SK-N-SH (cell line): ENCODE results near the gene COL4A2. TPM values are rescaled to one million over a fixed set of nuclear protein-coding genes. Genes with fewer than 3 reads are reported as not detected.

ENCODE experiments used
- CTCF ChIA-PET: fragments of 300-600, 350-600 bp; formaldehyde crosslinking; extraction: SDS; loops from one replicate; lab custom pipeline; 2021; lab: Yijun Ruan, JAX
- POLR2A ChIA-PET: fragments of 350-600 bp; sonication (Branson Sonifier 250); formaldehyde crosslinking; extraction: SDS; loops from one replicate; lab custom pipeline; 2020; ENCODE audit warnings: antibody characterized with exemption, inconsistent platforms; lab: Yijun Ruan, JAX
- DNase-seq: peaks from one replicate; pipeline ENCODE4 v3.0.0; 2012
- H2AFZ ChIP-seq: fragments of 200-600 bp; sonication (generic); 2 replicates; pipeline ENCODE4 v1.8.1; 2016; ENCODE audit warnings: antibody characterized with exemption, mild to moderate bottlenecking, low read depth
- H3F3A ChIP-seq: fragments of 200-600 bp; sonication (generic); replicated peaks from 2 replicates; pipeline ENCODE3; 2016; ENCODE audit warnings: antibody characterized with exemption, mild to moderate bottlenecking; ENCODE audit not compliant: insufficient read depth
- H3K27ac ChIP-seq, 2 experiments: fragments of 200-500 bp in 1 of 2; fragments of 200-600 bp in 1 of 2; sonication (Bioruptor generic) in 1 of 2; sonication (generic), shearing (Covaris generic) in 1 of 2; 2 replicates each; pipeline versions ENCODE4 v1.5.1 to v1.6.1; 2014 to 2016; ENCODE audit warnings: low read depth in 2 of 2, inconsistent platforms in 1 of 2, low read length in 1 of 2, mild to moderate bottlenecking in 1 of 2, mixed read lengths in 1 of 2
- H3K27me3 ChIP-seq: fragments of 200-600 bp; sonication (generic), shearing (Covaris generic); 2 replicates; pipeline ENCODE4 v1.6.1; 2016; ENCODE audit warnings: mixed run types; ENCODE audit not compliant: insufficient read depth
- H3K36me3 ChIP-seq, 2 experiments: fragments of 200-500 bp in 1 of 2; fragments of 200-600 bp in 1 of 2; sonication (Bioruptor generic) in 1 of 2; sonication (generic) in 1 of 2; replicated peaks in 1 of 2; 2 replicates each; pipeline versions ENCODE3 to v1.5.1; 2014 to 2016; ENCODE audit warnings: low read length in 1 of 2, mild to moderate bottlenecking in 1 of 2; ENCODE audit not compliant: insufficient read depth in 2 of 2, control insufficient read depth in 1 of 2
- H3K4me1 ChIP-seq, 2 experiments: fragments of 200-500 bp in 1 of 2; fragments of 200-600 bp in 1 of 2; sonication (Bioruptor generic) in 1 of 2; sonication (generic), shearing (Covaris generic) in 1 of 2; 2 replicates each; pipeline versions ENCODE4 v1.5.1 to v1.6.1; 2014 to 2016; ENCODE audit warnings: low read depth in 1 of 2, low read length in 1 of 2, mixed run types in 1 of 2; ENCODE audit not compliant: insufficient read depth in 2 of 2, control insufficient read depth in 1 of 2
- H3K4me2 ChIP-seq: fragments of 200-600 bp; sonication (generic), shearing (Covaris generic); 2 replicates; pipeline ENCODE4 v1.6.1; 2017; ENCODE audit warnings: mixed run types
- H3K4me3 ChIP-seq, 2 experiments: fragments of 200-500 bp in 1 of 2; fragments of 200-600 bp in 1 of 2; sonication (Bioruptor generic) in 1 of 2; sonication (generic), shearing (Covaris generic) in 1 of 2; 2 replicates each; pipeline versions ENCODE4 v1.5.1 to v1.8.1; 2014 to 2016; ENCODE audit warnings: low read depth in 2 of 2, inconsistent platforms in 1 of 2, low read length in 1 of 2, mild to moderate bottlenecking in 1 of 2, mixed read lengths in 1 of 2, moderate library complexity in 1 of 2
- H3K79me2 ChIP-seq: fragments of 200-600 bp; sonication (generic); 2 replicates; pipeline ENCODE4 v1.8.1; 2017; ENCODE audit warnings: mild to moderate bottlenecking; ENCODE audit not compliant: insufficient read depth
- H3K9ac ChIP-seq: fragments of 200-600 bp; sonication (generic); 2 replicates; pipeline ENCODE4 v1.6.1; 2017; ENCODE audit warnings: mixed run types
- H3K9me2 ChIP-seq: fragments of 200-600 bp; sonication (generic); 2 replicates; pipeline ENCODE4 v1.6.1; 2017; ENCODE audit warnings: mixed run types
- H3K9me3 ChIP-seq: fragments of 200-600 bp; sonication (generic); 2 replicates; pipeline ENCODE4 v1.6.1; 2017; ENCODE audit warnings: mixed run types, mild to moderate bottlenecking, moderate library complexity
- H4K20me1 ChIP-seq: fragments of 200-600 bp; sonication (generic); 2 replicates; pipeline ENCODE4 v1.6.1; 2017; ENCODE audit warnings: mild to moderate bottlenecking, mixed run types; ENCODE audit not compliant: insufficient read depth
- ELF1 ChIP-seq: IDR thresholded peaks from 2 replicates; pipeline ENCODE4 v1.4.0; 2012
- EZH2phosphoT487 ChIP-seq: fragments of 200-600 bp; sonication (generic); IDR thresholded peaks from 2 replicates; pipeline ENCODE4 v1.6.1; 2017; ENCODE audit warnings: low read depth, mixed run types, mild to moderate bottlenecking, antibody characterized with exemption, moderate library complexity, borderline replicate concordance
- FOSL2 ChIP-seq: IDR thresholded peaks from 2 replicates; pipeline ENCODE4 v1.4.0; 2012; ENCODE audit warnings: low read depth, mild to moderate bottlenecking, moderate library complexity, borderline replicate concordance
- JUND ChIP-seq: IDR thresholded peaks from 2 replicates; pipeline ENCODE4 v1.4.0; 2012
- MEF2A ChIP-seq: IDR thresholded peaks from 2 replicates; pipeline ENCODE4 v1.4.0; 2012; ENCODE audit warnings: low read depth, borderline replicate concordance
- MXI1 ChIP-seq: IDR thresholded peaks from 2 replicates; pipeline ENCODE4 v1.6.1; 2012; ENCODE audit warnings: mild to moderate bottlenecking, low read depth, low read length, improper control_type of control experiment
- NFIC ChIP-seq: IDR thresholded peaks from 2 replicates; pipeline ENCODE4 v1.4.0; 2012; ENCODE audit warnings: borderline replicate concordance
- NRF1 ChIP-seq: IDR thresholded peaks from 2 replicates; pipeline ENCODE4 v1.6.1; 2012; ENCODE audit warnings: low read depth, mild to moderate bottlenecking, low read length
- POLR2AphosphoS5 ChIP-seq: IDR thresholded peaks from 2 replicates; pipeline ENCODE4 v1.6.1; 2012; ENCODE audit warnings: low read depth, low read length
- RFX5 ChIP-seq: IDR thresholded peaks from 2 replicates; pipeline ENCODE4 v1.6.1; 2012; ENCODE audit warnings: mild to moderate bottlenecking, improper control_type of control experiment, low read length
- RXRA ChIP-seq: IDR thresholded peaks from 2 replicates; pipeline ENCODE4 v1.4.0; 2012; ENCODE audit warnings: low read depth, mild to moderate bottlenecking, borderline replicate concordance
- SIN3A ChIP-seq: IDR thresholded peaks from 2 replicates; pipeline ENCODE4 v1.6.1; 2012; ENCODE audit warnings: low read depth, mild to moderate bottlenecking, low read length, moderate library complexity, borderline replicate concordance
- TAF1 ChIP-seq: IDR thresholded peaks from 2 replicates; pipeline ENCODE4 v1.6.1; 2012; ENCODE audit warnings: low read depth, mild to moderate bottlenecking, low read length, moderate library complexity, borderline replicate concordance
- TCF12 ChIP-seq: IDR thresholded peaks from 2 replicates; pipeline ENCODE4 v1.4.0; 2012
- TEAD4 ChIP-seq: IDR thresholded peaks from 2 replicates; pipeline ENCODE4 v1.4.0; 2012; ENCODE audit warnings: mild to moderate bottlenecking, borderline replicate concordance; ENCODE audit not compliant: insufficient read depth
- WGBS: methylation state at CpG from one replicate; pipeline ENCODE4 v1.1.6; 2017; ENCODE audit warnings: low lambda C conversion rate; 5-methylcytosine and 5-hydroxymethylcytosine counted together
- polyA plus RNA-seq, 3 experiments: library from polyadenylated mRNA; depleted of rRNA; stranded (reverse); fragments of >200 nt; gene quantifications; 2 replicates each; pipeline ENCODE4 v1.2.3, GENCODE V29; 2012
- TF ChIP-seq, protein P1 (sequence below): IDR thresholded peaks from 2 replicates; pipeline ENCODE4 v1.6.1; 2012; ENCODE audit warnings: mild to moderate bottlenecking, low read depth, low read length, moderate library complexity
- TF ChIP-seq, protein P2 (sequence below): fragments of 200-600 bp; sonication (generic); IDR thresholded peaks from 2 replicates; pipeline ENCODE4 v1.6.1; 2017; ENCODE audit warnings: antibody characterized with exemption, mild to moderate bottlenecking, moderate library complexity
- TF ChIP-seq, protein P3 (sequence below): fragments of 150-350 bp; IDR thresholded peaks from 2 replicates; pipeline ENCODE4 v1.6.1; 2016; ENCODE audit warnings: mild to moderate bottlenecking, low read depth, low read length
- TF ChIP-seq, protein P4 (sequence below): IDR thresholded peaks from 2 replicates; pipeline ENCODE4; 2012
- TF ChIP-seq, protein P5 (sequence below): IDR thresholded peaks from 2 replicates; pipeline ENCODE4 v1.4.0; 2012; ENCODE audit warnings: low read depth, borderline replicate concordance
- TF ChIP-seq, protein P6 (sequence below): IDR thresholded peaks from 2 replicates; pipeline ENCODE4 v1.4.0; 2012; ENCODE audit warnings: low read depth, borderline replicate concordance

The COL4A2 gene
- polyA plus RNA-seq, 1 of the 3 experiments (the other 2 are of a cell fraction): 137 TPM

DNA sequence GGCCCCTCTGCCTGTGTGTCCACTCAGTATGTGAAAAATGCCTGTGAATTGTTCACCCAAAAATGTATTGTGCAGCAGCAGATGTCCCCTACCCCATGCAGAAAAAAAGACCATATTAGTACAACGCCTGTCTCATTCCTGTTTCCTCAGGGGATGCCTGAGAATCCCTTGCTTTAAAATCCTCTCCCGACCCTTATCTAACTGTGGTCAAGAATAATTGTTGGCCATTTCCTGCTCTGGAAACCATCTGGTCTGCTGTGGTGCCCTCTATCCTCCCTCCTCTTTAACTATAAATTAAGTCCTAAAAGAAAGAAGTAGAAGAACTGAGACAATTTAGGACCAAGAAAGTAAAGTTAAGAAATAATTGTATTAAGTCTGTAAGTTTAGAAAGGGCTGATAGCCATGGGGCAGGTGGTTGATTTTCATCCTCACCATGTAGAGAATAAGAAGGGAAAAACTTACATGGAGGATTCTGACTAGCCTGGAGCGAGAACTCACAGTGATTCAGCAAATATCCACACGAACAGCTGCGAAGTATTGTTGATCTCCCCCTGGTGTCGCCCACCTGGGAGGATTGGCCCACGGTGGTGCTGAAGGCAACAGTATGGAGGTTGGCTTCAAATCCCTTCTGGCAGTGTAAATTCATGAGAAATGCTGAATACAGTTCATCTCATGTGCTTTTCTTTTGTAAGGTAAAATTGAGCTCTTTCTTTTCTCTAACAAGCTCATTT is 85.6 kb downstream of the COL4A2 start:
- H2AFZ ChIP-seq: no peak overlapping the region
- DNase-seq: peak; percentile 85
- no peaks in the 10 kb centered on the region for H4K20me1 ChIP-seq
- 0 out of 2 replicates have a peak overlapping the region, but pooled peaks have one; percentile 5 for H3K4me2 ChIP-seq
- H3K9ac ChIP-seq: no peak overlapping the region
- ChIA-PET CTCF (interaction anchor here (0.9 to 2.1 kb wide), 3 partner anchors 39 to 145 kb away, joined by 3 to 5 read pairs (median 3); no protein-coding TSS in a partner anchor), POLR2A (interaction anchor here (0.8 kb wide), 1 partner anchor 13 kb away, joined by 3 read pairs; no protein-coding TSS in a partner anchor)
- peaks cover 64% of the 10 kb centered on the region for H3K79me2 ChIP-seq
- peaks cover 0 to 37% of the 10 kb centered on the region in 2 experiments for H3K36me3 ChIP-seq
- H3K4me3 ChIP-seq: no peak overlapping the region
- H3K27ac ChIP-seq: peak overlapping the region; percentile 67 to 94
- H3F3A ChIP-seq: peaks cover 42% of the 10 kb centered on the region
- no peaks in the 10 kb centered on the region for H3K27me3 ChIP-seq
- WGBS: 56% methylated on average over 7 of the region's 7 CpGs
- no peaks in the 10 kb centered on the region for H3K9me3 ChIP-seq
- H3K4me1 ChIP-seq: peaks cover 26 to 34% of the 10 kb centered on the region in 2 experiments
- no peaks in the 10 kb centered on the region for H3K9me2 ChIP-seq
- TF ChIP-seq TCF12: peak; percentile 93
- TF ChIP-seq, protein P1, sequence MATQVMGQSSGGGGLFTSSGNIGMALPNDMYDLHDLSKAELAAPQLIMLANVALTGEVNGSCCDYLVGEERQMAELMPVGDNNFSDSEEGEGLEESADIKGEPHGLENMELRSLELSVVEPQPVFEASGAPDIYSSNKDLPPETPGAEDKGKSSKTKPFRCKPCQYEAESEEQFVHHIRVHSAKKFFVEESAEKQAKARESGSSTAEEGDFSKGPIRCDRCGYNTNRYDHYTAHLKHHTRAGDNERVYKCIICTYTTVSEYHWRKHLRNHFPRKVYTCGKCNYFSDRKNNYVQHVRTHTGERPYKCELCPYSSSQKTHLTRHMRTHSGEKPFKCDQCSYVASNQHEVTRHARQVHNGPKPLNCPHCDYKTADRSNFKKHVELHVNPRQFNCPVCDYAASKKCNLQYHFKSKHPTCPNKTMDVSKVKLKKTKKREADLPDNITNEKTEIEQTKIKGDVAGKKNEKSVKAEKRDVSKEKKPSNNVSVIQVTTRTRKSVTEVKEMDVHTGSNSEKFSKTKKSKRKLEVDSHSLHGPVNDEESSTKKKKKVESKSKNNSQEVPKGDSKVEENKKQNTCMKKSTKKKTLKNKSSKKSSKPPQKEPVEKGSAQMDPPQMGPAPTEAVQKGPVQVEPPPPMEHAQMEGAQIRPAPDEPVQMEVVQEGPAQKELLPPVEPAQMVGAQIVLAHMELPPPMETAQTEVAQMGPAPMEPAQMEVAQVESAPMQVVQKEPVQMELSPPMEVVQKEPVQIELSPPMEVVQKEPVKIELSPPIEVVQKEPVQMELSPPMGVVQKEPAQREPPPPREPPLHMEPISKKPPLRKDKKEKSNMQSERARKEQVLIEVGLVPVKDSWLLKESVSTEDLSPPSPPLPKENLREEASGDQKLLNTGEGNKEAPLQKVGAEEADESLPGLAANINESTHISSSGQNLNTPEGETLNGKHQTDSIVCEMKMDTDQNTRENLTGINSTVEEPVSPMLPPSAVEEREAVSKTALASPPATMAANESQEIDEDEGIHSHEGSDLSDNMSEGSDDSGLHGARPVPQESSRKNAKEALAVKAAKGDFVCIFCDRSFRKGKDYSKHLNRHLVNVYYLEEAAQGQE: no peak
- TF ChIP-seq, protein P2, sequence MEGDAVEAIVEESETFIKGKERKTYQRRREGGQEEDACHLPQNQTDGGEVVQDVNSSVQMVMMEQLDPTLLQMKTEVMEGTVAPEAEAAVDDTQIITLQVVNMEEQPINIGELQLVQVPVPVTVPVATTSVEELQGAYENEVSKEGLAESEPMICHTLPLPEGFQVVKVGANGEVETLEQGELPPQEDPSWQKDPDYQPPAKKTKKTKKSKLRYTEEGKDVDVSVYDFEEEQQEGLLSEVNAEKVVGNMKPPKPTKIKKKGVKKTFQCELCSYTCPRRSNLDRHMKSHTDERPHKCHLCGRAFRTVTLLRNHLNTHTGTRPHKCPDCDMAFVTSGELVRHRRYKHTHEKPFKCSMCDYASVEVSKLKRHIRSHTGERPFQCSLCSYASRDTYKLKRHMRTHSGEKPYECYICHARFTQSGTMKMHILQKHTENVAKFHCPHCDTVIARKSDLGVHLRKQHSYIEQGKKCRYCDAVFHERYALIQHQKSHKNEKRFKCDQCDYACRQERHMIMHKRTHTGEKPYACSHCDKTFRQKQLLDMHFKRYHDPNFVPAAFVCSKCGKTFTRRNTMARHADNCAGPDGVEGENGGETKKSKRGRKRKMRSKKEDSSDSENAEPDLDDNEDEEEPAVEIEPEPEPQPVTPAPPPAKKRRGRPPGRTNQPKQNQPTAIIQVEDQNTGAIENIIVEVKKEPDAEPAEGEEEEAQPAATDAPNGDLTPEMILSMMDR: no peak
- no peak for TF ChIP-seq RFX5
- TF ChIP-seq ELF1: no peak
- TF ChIP-seq TEAD4: peak; percentile 65; the same call in 1 of the 2 replicates
- TF ChIP-seq SIN3A: no peak
- no peak for TF ChIP-seq NRF1
- TF ChIP-seq, protein P3, sequence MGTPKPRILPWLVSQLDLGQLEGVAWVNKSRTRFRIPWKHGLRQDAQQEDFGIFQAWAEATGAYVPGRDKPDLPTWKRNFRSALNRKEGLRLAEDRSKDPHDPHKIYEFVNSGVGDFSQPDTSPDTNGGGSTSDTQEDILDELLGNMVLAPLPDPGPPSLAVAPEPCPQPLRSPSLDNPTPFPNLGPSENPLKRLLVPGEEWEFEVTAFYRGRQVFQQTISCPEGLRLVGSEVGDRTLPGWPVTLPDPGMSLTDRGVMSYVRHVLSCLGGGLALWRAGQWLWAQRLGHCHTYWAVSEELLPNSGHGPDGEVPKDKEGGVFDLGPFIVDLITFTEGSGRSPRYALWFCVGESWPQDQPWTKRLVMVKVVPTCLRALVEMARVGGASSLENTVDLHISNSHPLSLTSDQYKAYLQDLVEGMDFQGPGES: no peak
- TF ChIP-seq FOSL2: no peak
- TF ChIP-seq EZH2phosphoT487: no peak
- peak; percentile 47; the same call in 1 of the 2 replicates for TF ChIP-seq NFIC
- TF ChIP-seq, protein P4, sequence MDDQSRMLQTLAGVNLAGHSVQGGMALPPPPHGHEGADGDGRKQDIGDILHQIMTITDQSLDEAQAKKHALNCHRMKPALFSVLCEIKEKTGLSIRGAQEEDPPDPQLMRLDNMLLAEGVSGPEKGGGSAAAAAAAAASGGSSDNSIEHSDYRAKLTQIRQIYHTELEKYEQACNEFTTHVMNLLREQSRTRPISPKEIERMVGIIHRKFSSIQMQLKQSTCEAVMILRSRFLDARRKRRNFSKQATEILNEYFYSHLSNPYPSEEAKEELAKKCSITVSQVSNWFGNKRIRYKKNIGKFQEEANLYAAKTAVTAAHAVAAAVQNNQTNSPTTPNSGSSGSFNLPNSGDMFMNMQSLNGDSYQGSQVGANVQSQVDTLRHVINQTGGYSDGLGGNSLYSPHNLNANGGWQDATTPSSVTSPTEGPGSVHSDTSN: peak; percentile 62
- TF ChIP-seq RXRA: no peak
- TF ChIP-seq POLR2AphosphoS5: peak; percentile 29; the same call in 1 of the 2 replicates
- no peak for TF ChIP-seq TAF1
- no peak for TF ChIP-seq MEF2A
- 0 out of 2 replicates have a peak, but pooled peaks have one; percentile 32 for TF ChIP-seq MXI1
- TF ChIP-seq JUND: no peak
- TF ChIP-seq, protein P5, sequence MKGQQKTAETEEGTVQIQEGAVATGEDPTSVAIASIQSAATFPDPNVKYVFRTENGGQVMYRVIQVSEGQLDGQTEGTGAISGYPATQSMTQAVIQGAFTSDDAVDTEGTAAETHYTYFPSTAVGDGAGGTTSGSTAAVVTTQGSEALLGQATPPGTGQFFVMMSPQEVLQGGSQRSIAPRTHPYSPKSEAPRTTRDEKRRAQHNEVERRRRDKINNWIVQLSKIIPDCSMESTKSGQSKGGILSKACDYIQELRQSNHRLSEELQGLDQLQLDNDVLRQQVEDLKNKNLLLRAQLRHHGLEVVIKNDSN: no peak
- TF ChIP-seq, protein P6, sequence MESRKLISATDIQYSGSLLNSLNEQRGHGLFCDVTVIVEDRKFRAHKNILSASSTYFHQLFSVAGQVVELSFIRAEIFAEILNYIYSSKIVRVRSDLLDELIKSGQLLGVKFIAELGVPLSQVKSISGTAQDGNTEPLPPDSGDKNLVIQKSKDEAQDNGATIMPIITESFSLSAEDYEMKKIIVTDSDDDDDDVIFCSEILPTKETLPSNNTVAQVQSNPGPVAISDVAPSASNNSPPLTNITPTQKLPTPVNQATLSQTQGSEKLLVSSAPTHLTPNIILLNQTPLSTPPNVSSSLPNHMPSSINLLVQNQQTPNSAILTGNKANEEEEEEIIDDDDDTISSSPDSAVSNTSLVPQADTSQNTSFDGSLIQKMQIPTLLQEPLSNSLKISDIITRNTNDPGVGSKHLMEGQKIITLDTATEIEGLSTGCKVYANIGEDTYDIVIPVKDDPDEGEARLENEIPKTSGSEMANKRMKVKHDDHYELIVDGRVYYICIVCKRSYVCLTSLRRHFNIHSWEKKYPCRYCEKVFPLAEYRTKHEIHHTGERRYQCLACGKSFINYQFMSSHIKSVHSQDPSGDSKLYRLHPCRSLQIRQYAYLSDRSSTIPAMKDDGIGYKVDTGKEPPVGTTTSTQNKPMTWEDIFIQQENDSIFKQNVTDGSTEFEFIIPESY: no peak
